Prostate gland (tissue), 2 donors: ENCODE measurements around the gene ARMC7. TPM values are rescaled to one million over a fixed set of nuclear protein-coding genes. Genes with fewer than 3 reads are reported as not detected.

Experiments used
- DNase-seq: peaks from one replicate; pipeline ENCODE4 v3.0.0-alpha.2; 2019; ENCODE audit warnings: low spot score
- H3K27ac ChIP-seq, 2 donors: fragments of 200-600 bp; sonication (generic); 2 replicates each; pipeline ENCODE4 v1.5.1; 2017 to 2019
- H3K27me3 ChIP-seq: fragments of 200-600 bp; sonication (generic); replicated peaks from 2 replicates; pipeline ENCODE4 v1.5.1; 2019; ENCODE audit not compliant: insufficient read depth
- H3K36me3 ChIP-seq, 2 donors: fragments of 200-600 bp; sonication (generic); 1 replicate in 1 of 2; 2 replicates in 1 of 2; pipeline versions ENCODE4 v1.5.1 to v1.8.1; 2017 to 2019
- H3K4me1 ChIP-seq: fragments of 200-600 bp; sonication (generic); replicated peaks from 2 replicates; pipeline ENCODE4 v1.5.1; 2019
- H3K4me3 ChIP-seq, 2 donors: fragments of 200-600 bp; sonication (generic); 2 replicates each; pipeline ENCODE4 v1.5.1; 2017 to 2019
- H3K9me3 ChIP-seq: fragments of 200-600 bp; sonication (generic); 2 replicates; pipeline ENCODE4 v1.5.1; 2017
- CTCF ChIP-seq, 4 experiments: fragments of 200-600 bp in 2 of 4; fragments of 450-650 bp in 2 of 4; sonication (generic) in 2 of 4; IDR thresholded peaks; 1 replicate in 3 of 4; 2 replicates in 1 of 4; pipeline ENCODE4 v1.5.1; 2016 to 2019; ENCODE audit warnings: antibody characterized with exemption in 4 of 4, mild to moderate bottlenecking in 2 of 4, moderate library complexity in 2 of 4
- POLR2A ChIP-seq: fragments of 450-650 bp; IDR thresholded peaks from one replicate; pipeline ENCODE4 v1.6.1; 2016; ENCODE audit warnings: antibody characterized with exemption, mild to moderate bottlenecking
- POLR2AphosphoS5 ChIP-seq: sonication (generic); formaldehyde crosslinking; IDR thresholded peaks from one replicate; pipeline ENCODE4 v1.6.1; 2017; ENCODE audit warnings: antibody characterized with exemption
- WGBS: methylation state at CpG from one replicate; pipeline ENCODE4 v1.1.5; 2018; 5-methylcytosine and 5-hydroxymethylcytosine counted together
- intact Hi-C: fragments of 100-400 bp; cut with DNase I; formaldehyde crosslinking; loops from one replicate; pipeline ENCODE4 v1.14.2; 2022
- total RNA-seq, 2 donors: library from RNA; depleted of rRNA; stranded (reverse); fragments of >200 nt; gene quantifications; one replicate each; pipeline ENCODE4 v1.1.0, GENCODE V29; 2016

ARMC7 gene
- total RNA-seq, 2 donors from 2014 or later, result 13.6 to 15.1 TPM

GRCh38 chr17:75077496-75078283 is 32.1 kb upstream of the ARMC7 start:
- WGBS, result 12% methylated on average over 37 of the region's 53 CpGs
- TF ChIP-seq CTCF (IDR thresholded peaks at IDR 0.05) (peak in 1 of 4 experiments; percentile 20), POLR2A (no peak), POLR2AphosphoS5 (peak; percentile 20)
- DNase-seq, result peak; percentile 39
- intact Hi-C loops, result no loop called here
- H3K27ac ChIP-seq, result peak overlapping the region; percentile 57 to 66
- no peaks in the 10 kb centered on the region for H3K27me3 ChIP-seq
- H3K4me3 ChIP-seq, result peak overlapping the region; percentile 17 to 29
- H3K36me3 ChIP-seq, result no peaks in the 10 kb centered on the region
- H3K9me3 ChIP-seq, result no peaks in the 10 kb centered on the region
- no peaks in the 10 kb centered on the region for H3K4me1 ChIP-seq

- Histone ChIP-seq H3K4me3 (no peak overlapping the region), H3K9me3 (no peaks in the 10 kb centered on the region), H3K4me1 (no peaks in the 10 kb centered on the region), H3K27me3 (no peaks in the 10 kb centered on the region), H3K36me3 (no peaks in the 10 kb centered on the region), H3K27ac (no peak overlapping the region)
- no peak for TF ChIP-seq POLR2A
- DNase-seq, result no peak
- 69% methylated on average over 17 of the region's 17 CpGs for WGBS
- intact Hi-C loops, result no loop called here
Measured at GRCh38 chr17:75078284-75079022, 31.3 kb upstream of the ARMC7 start.

DNA sequence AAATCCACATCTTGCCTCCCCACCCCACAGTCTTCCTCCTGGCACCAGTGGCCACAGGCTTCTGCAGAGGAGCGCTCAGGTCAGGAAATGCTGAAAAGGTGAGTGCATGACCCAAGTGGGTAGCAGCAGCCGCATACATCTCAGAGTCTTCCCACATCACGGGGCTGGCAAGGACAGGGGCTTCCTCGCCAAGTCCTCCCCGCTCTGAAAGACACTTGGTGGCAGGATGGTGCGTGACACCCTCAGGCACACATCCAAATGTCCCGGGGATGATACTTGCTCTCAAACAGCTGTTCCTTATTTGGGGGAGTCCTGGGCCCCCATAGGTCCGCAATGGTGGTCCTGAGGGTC is 30.8 kb upstream of the ARMC7 start:
- WGBS, result 76% methylated on average over 8 of the region's 8 CpGs
- Histone ChIP-seq H3K4me3 (no peak overlapping the region), H3K27me3 (no peaks in the 10 kb centered on the region), H3K27ac (no peak overlapping the region), H3K36me3 (no peaks in the 10 kb centered on the region), H3K9me3 (no peaks in the 10 kb centered on the region), H3K4me1 (no peaks in the 10 kb centered on the region)
- no peak for DNase-seq
- intact Hi-C loops, result no loop called here
- TF ChIP-seq POLR2A, result no peak
- TF ChIP-seq CTCF (IDR thresholded peaks at IDR 0.05), result no peak
- TF ChIP-seq POLR2AphosphoS5, result no peak

DNA sequence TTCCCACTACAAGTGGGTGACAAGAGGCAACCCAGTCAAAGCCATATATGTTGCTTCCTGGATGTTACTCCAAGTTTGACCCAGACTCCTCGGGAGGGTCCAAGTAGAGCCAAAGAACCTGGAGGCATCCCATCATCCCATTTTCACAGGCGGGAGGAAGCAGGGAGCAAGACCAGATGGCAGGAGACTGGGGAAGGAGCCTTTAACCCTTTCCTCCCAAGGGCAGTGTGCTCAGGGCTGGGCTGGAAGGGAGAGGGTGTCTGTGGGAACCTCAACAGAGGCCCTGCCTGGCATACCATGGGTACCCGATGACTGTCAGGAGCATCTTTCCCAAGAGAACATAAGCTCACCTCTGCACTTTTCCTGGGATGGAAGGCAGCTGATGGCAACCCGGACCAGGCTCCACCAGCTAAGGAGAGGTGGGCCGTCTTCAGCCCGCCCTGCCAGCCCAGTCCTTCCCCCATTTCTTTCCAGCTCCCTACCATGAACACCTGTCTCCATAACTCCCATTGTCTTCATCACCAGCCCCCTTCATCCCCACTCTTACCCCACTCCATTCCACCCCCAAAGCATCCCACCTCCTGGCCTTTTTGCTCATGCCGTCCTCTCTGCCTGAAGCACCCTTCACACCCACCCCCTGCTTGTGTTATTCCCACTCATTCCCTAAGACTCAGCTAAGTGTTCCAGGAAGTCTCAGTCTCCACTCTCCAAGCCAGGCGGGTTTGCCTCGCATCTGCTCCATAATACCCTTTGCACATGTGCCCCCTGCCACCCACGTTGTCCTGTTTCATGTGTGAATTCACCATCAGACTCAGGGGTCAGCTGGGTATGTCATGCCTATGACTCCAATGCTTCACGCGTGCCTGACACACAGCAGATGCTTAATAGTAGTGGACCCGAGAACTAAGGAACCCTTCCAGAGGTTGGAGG is 27.9 kb upstream of the ARMC7 start:
- 77% methylated on average over 13 of the region's 13 CpGs for WGBS
- no peak for DNase-seq
- Histone ChIP-seq H3K4me1 (no peaks in the 10 kb centered on the region), H3K27ac (no peak overlapping the region), H3K4me3 (no peak overlapping the region), H3K27me3 (no peaks in the 10 kb centered on the region), H3K36me3 (no peaks in the 10 kb centered on the region), H3K9me3 (no peaks in the 10 kb centered on the region)
- intact Hi-C loops, result no loop called here
- TF ChIP-seq CTCF (IDR thresholded peaks at IDR 0.05), result no peak
- no peak for TF ChIP-seq POLR2AphosphoS5
- TF ChIP-seq POLR2A, result no peak

GRCh38 chr17:75082683-75083082 is 27.1 kb upstream of the ARMC7 start:
- 77% methylated on average over 6 of the region's 6 CpGs for WGBS
- H3K27me3 ChIP-seq, result no peaks in the 10 kb centered on the region

More at GRCh38 chr17:75082683-75083082, 27.1 kb upstream of the ARMC7 start:
- intact Hi-C loops, result no loop called here
- H3K4me3 ChIP-seq, result no peak overlapping the region
- no peak overlapping the region for H3K27ac ChIP-seq
- DNase-seq, result no peak
- no peak for TF ChIP-seq POLR2AphosphoS5
- TF ChIP-seq POLR2A, result no peak
- no peak for TF ChIP-seq CTCF (IDR thresholded peaks at IDR 0.05)
- H3K4me1 ChIP-seq, result no peaks in the 10 kb centered on the region
- no peaks in the 10 kb centered on the region for H3K9me3 ChIP-seq
- no peaks in the 10 kb centered on the region for H3K36me3 ChIP-seq
